ENCODE data around the gene DCTN4. TPM values are rescaled to one million over a fixed set of nuclear protein-coding genes. Genes with fewer than 3 reads are reported as not detected.
"Not testable (repeated sequence)": the region's sequence is repeated elsewhere in the genome, so short reads cannot be mapped to it uniquely, and the experiment has no call there.

DCTN4 gene
- total and polyA plus RNA-seq, 4 donors = 63.7 to 111 (median 97.8) TPM

- peak in 1 of 6 donors; percentile 63 for DNase-seq (ENCODE audit: low read depth in 4 of 6, low spot score in 6 of 6)
- Histone ChIP-seq H3K4me3 (ENCODE audit: low read depth, low read length) (no peak overlapping the region), H3K27ac (ENCODE audit: low read depth, low read length) (no peak overlapping the region), H3K4me1 (ENCODE audit: control insufficient read depth, insufficient read depth, low read length) (no peaks in the 10 kb centered on the region), H3K9me3 (ENCODE audit: control insufficient read depth, insufficient read depth, low read length) (no peaks in the 10 kb centered on the region), H3K27me3 (ENCODE audit: control insufficient read depth, insufficient read depth, low read length) (no peaks in the 10 kb centered on the region), H3K36me3 (ENCODE audit: control insufficient read depth, insufficient read depth, low read length) (peaks cover 21% of the 10 kb centered on the region)
- WGBS (ENCODE audit: insufficient coverage) = 86% methylated on average over 1 of the region's 3 CpGs
These were observed 7.5 kb downstream of the DCTN4 start for GRCh38 chr5:150751096-150751891.

- DNase-seq (ENCODE audit: low read depth in 4 of 6, low spot score in 6 of 6) = no peak
- 75% methylated on average over 1 of the region's 2 CpGs for WGBS (ENCODE audit: insufficient coverage)
- Histone ChIP-seq H3K27ac (ENCODE audit: low read depth, low read length) (no peak overlapping the region), H3K4me3 (ENCODE audit: low read depth, low read length) (no peak overlapping the region), H3K4me1 (ENCODE audit: control insufficient read depth, insufficient read depth, low read length) (no peaks in the 10 kb centered on the region), H3K36me3 (ENCODE audit: control insufficient read depth, insufficient read depth, low read length) (peaks cover 18% of the 10 kb centered on the region), H3K9me3 (ENCODE audit: control insufficient read depth, insufficient read depth, low read length) (no peaks in the 10 kb centered on the region), H3K27me3 (ENCODE audit: control insufficient read depth, insufficient read depth, low read length) (no peaks in the 10 kb centered on the region)
These were observed 8.3 kb downstream of the DCTN4 start for GRCh38 chr5:150750469-150750868.

GRCh38 chr5:150743142-150743488 lies 15.7 kb downstream of the DCTN4 start:
- not testable (repeated sequence) for DNase-seq (ENCODE audit: low read depth in 4 of 6, low spot score in 6 of 6); H3K36me3 ChIP-seq (ENCODE audit: control insufficient read depth, insufficient read depth, low read length); H3K4me1 ChIP-seq (ENCODE audit: control insufficient read depth, insufficient read depth, low read length); H3K27me3 ChIP-seq (ENCODE audit: control insufficient read depth, insufficient read depth, low read length); H3K9me3 ChIP-seq (ENCODE audit: control insufficient read depth, insufficient read depth, low read length); H3K4me3 ChIP-seq (ENCODE audit: low read depth, low read length); H3K27ac ChIP-seq (ENCODE audit: low read depth, low read length)
- WGBS (ENCODE audit: insufficient coverage) = 99% methylated on average over 9 of the region's 9 CpGs

GRCh38 chr5:150742455-150743141 lies 16.2 kb downstream of the DCTN4 start:
- DNase-seq (ENCODE audit: low read depth in 4 of 6, low spot score in 6 of 6); H3K4me1 ChIP-seq (ENCODE audit: control insufficient read depth, insufficient read depth, low read length); H3K27ac ChIP-seq (ENCODE audit: low read depth, low read length); H3K27me3 ChIP-seq (ENCODE audit: control insufficient read depth, insufficient read depth, low read length); H3K9me3 ChIP-seq (ENCODE audit: control insufficient read depth, insufficient read depth, low read length); H3K4me3 ChIP-seq (ENCODE audit: low read depth, low read length); H3K36me3 ChIP-seq (ENCODE audit: control insufficient read depth, insufficient read depth, low read length): not testable (repeated sequence)
- WGBS (ENCODE audit: insufficient coverage) = 90% methylated on average over 15 of the region's 18 CpGs

- Histone ChIP-seq H3K9me3 (ENCODE audit: control insufficient read depth, insufficient read depth, low read length) (peaks cover 3% of the 10 kb centered on the region), H3K27me3 (ENCODE audit: control insufficient read depth, insufficient read depth, low read length) (no peaks in the 10 kb centered on the region), H3K27ac (ENCODE audit: low read depth, low read length) (no peak overlapping the region), H3K4me3 (ENCODE audit: low read depth, low read length) (no peak overlapping the region), H3K36me3 (ENCODE audit: control insufficient read depth, insufficient read depth, low read length) (peaks cover 5% of the 10 kb centered on the region), H3K4me1 (ENCODE audit: control insufficient read depth, insufficient read depth, low read length) (no peaks in the 10 kb centered on the region)
- DNase-seq (ENCODE audit: low read depth in 4 of 6, low spot score in 6 of 6) = no peak
These were observed 17.8 kb downstream of the DCTN4 start for GRCh38 chr5:150740992-150741391.

- no peak for DNase-seq (ENCODE audit: low read depth in 4 of 6, low spot score in 6 of 6)
- peaks cover 11% of the 10 kb centered on the region for H3K36me3 ChIP-seq (ENCODE audit: control insufficient read depth, insufficient read depth, low read length)
- H3K27me3 ChIP-seq (ENCODE audit: control insufficient read depth, insufficient read depth, low read length) = no peaks in the 10 kb centered on the region
- peaks cover 3% of the 10 kb centered on the region for H3K9me3 ChIP-seq (ENCODE audit: control insufficient read depth, insufficient read depth, low read length)
- H3K27ac ChIP-seq (ENCODE audit: low read depth, low read length) = no peak overlapping the region
- 93% methylated on average over 4 of the region's 7 CpGs for WGBS (ENCODE audit: insufficient coverage)
- H3K4me1 ChIP-seq (ENCODE audit: control insufficient read depth, insufficient read depth, low read length) = no peaks in the 10 kb centered on the region
- H3K4me3 ChIP-seq (ENCODE audit: low read depth, low read length) = no peak overlapping the region
These were observed 20.0 kb downstream of the DCTN4 start for GRCh38 chr5:150738862-150739261.

GRCh38 chr5:150734579-150735384 lies 24.0 kb downstream of the DCTN4 start:
- H3K4me1 ChIP-seq (ENCODE audit: control insufficient read depth, insufficient read depth, low read length) = no peaks in the 10 kb centered on the region
- no peak overlapping the region for H3K27ac ChIP-seq (ENCODE audit: low read depth, low read length)
- peaks cover 17% of the 10 kb centered on the region for H3K36me3 ChIP-seq (ENCODE audit: control insufficient read depth, insufficient read depth, low read length)
- no peaks in the 10 kb centered on the region for H3K27me3 ChIP-seq (ENCODE audit: control insufficient read depth, insufficient read depth, low read length)
- H3K4me3 ChIP-seq (ENCODE audit: low read depth, low read length) = no peak overlapping the region
- DNase-seq (ENCODE audit: low read depth in 4 of 6, low spot score in 6 of 6) = peak in 1 of 6 donors; percentile 3
- peaks cover 3% of the 10 kb centered on the region for H3K9me3 ChIP-seq (ENCODE audit: control insufficient read depth, insufficient read depth, low read length)
- 97% methylated on average over 7 of the region's 7 CpGs for WGBS (ENCODE audit: insufficient coverage)

- peaks cover 3% of the 10 kb centered on the region for H3K9me3 ChIP-seq (ENCODE audit: control insufficient read depth, insufficient read depth, low read length)
- WGBS (ENCODE audit: insufficient coverage) = no CpG with 5 or more reads among the region's 6 CpGs
- H3K27me3 ChIP-seq (ENCODE audit: control insufficient read depth, insufficient read depth, low read length) = no peaks in the 10 kb centered on the region
- peaks cover 22% of the 10 kb centered on the region for H3K36me3 ChIP-seq (ENCODE audit: control insufficient read depth, insufficient read depth, low read length)
- DNase-seq (ENCODE audit: low read depth in 4 of 6, low spot score in 6 of 6) = no peak
- H3K4me3 ChIP-seq (ENCODE audit: low read depth, low read length) = no peak overlapping the region
- H3K4me1 ChIP-seq (ENCODE audit: control insufficient read depth, insufficient read depth, low read length) = no peaks in the 10 kb centered on the region
- H3K27ac ChIP-seq (ENCODE audit: low read depth, low read length) = no peak overlapping the region
These were observed 27.1 kb downstream of the DCTN4 start for GRCh38 chr5:150731669-150732242.

GRCh38 chr5:150729859-150730258 lies 29.0 kb downstream of the DCTN4 start:
- H3K36me3 ChIP-seq (ENCODE audit: control insufficient read depth, insufficient read depth, low read length) = peaks cover 29% of the 10 kb centered on the region
- DNase-seq (ENCODE audit: low read depth in 4 of 6, low spot score in 6 of 6) = no peak
- H3K4me3 ChIP-seq (ENCODE audit: low read depth, low read length) = no peak overlapping the region
- no peak overlapping the region for H3K27ac ChIP-seq (ENCODE audit: low read depth, low read length)
- no CpG with 5 or more reads among the region's 4 CpGs for WGBS (ENCODE audit: insufficient coverage)
- H3K9me3 ChIP-seq (ENCODE audit: control insufficient read depth, insufficient read depth, low read length) = no peaks in the 10 kb centered on the region
- H3K27me3 ChIP-seq (ENCODE audit: control insufficient read depth, insufficient read depth, low read length) = no peaks in the 10 kb centered on the region
- no peaks in the 10 kb centered on the region for H3K4me1 ChIP-seq (ENCODE audit: control insufficient read depth, insufficient read depth, low read length)
